COR-L47 (cell line): ENCODE data around the gene BCAS3.
"Not testable (repeated sequence)": the region's sequence is repeated elsewhere in the genome, so short reads cannot be mapped to it uniquely, and the experiment has no call there.

Experiments used
- DNase-seq: peaks from one replicate; lab custom pipeline; 2025; lab: John Stamatoyannopoulos, UW

The BCAS3 gene

GRCh38 chr17:61345825-61346666 lies 668.4 kb downstream of the BCAS3 start:
- DNase-seq, result no peak

DNA sequence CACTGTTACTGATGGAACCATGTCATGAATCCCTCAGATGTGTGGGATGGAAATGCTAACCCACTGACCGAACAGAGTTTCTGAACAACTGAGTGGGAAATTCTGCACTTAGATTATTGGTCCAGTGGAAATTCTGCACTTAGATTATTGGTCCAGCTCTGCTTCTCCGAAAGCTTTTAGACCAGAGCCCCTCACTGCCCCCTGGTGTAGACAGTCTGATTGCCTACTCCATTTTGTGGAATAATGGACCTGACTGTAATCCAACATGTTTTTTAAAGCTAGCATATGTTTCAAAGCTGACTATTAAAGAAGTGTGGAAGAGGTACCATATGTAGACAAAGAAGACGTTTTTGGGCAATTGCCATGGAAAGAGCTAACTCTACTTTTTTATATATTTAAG lies 671.7 kb downstream of the BCAS3 start:
- no peak for DNase-seq

DNA sequence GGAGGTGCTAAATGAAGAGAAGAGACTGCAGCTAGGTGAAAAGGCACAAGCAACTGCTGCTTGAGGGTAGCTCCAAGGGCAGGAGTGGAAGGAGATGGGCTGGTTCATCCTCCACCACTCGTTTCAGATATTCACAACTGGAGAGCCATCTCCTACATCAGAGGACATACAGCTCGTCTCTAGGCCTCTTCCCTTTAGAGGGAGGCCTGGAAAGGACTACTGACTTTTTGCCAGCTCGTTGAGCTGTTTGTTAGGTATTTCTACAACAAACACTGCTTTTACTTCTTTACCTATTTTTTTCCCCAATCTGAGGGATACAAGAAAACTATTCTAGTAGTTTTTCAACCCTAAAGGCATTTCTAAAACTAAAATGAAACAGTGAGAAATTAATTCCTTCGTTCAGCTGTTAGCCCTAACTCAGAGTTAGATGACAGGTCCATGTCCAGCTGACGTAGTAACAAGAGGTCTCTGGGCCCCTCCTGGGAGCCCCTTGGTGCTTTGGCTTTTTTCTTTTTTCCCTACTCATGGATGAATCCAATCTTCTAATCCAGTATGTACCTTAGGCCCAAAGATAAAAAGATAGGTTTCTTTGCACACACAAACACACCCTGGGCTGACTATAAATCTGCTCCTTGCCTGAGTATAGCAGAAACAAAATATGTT lies 674.2 kb downstream of the BCAS3 start:
- no peak for DNase-seq

GRCh38 chr17:61352408-61352770 lies 674.7 kb downstream of the BCAS3 start:
- no peak for DNase-seq

GRCh38 chr17:61352781-61353491 lies 675.3 kb downstream of the BCAS3 start:
- DNase-seq, result no peak

DNA sequence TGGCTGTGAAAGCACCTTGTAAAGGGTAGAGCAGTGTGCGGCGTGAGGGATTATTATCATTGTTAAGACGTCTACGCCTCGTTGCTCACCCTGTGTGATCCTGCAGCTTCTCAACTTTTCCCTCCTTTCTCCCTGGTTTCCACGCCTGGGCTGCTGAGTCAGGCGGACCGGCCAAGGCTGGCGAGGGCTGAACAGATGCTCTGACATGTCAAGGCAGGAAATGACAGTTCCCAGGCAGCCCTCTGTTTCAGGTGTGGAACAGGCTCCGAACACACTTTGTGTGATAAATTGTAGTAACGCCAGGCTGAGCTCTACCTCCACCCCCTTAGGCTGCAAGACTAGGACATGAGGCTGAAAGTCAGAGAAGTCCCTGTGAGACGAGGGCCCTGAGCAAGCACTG lies 676.0 kb downstream of the BCAS3 start:
- no peak for DNase-seq

- no peak for DNase-seq
Measured at GRCh38 chr17:61354895-61355874, 677.5 kb downstream of the BCAS3 start.

DNA sequence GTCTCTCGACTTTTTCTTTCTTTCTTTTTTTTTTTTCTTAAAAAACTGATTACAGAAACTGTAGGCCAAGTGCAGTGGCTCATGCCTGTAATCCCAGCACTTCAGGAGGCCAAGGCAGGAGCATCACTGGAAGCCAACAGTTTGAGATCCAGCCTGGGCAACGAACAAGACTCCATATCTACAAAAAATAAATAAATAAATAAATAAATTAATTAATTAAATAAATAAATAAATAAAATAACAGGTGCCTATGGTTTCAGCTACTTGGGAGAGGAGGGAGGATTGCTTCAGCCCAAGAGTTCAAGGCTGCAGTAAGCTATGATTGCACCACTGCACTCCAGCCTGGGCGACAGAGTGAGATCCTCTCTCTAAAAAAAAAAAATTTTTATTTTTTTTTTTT lies 679.4 kb downstream of the BCAS3 start:
- DNase-seq, result not testable (repeated sequence)

- not testable (repeated sequence) for DNase-seq
Measured at GRCh38 chr17:61359513-61359912, 681.9 kb downstream of the BCAS3 start.

DNA sequence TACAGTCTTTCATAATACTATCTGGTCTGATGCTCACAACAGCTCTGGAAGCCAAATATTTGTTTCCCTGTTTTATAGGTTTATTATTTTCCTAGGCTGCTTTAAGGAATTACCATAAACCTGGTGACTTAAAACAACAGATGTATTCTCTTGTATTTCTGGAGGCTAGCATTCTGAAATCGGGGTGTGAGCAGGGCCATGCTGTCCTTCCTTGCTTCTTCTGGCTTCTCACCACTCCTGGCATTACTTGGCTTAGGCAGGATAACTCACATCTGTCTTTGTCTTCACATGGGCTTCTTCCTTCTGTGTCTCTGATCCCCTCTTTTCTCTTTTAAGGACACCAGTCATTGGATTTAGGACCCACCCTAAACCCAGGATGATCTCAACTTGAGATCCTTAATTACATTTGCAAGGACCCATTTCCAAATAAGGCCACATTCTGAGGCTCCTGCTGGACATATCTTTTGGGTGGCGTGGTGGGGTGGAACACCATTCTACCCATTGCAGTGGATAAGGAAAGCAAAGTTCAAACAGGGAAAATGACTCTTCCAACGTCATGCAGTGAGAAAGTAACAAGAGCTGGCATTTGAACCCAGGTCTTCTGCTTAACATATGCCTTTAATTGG lies 682.8 kb downstream of the BCAS3 start:
- no peak for DNase-seq

DNA sequence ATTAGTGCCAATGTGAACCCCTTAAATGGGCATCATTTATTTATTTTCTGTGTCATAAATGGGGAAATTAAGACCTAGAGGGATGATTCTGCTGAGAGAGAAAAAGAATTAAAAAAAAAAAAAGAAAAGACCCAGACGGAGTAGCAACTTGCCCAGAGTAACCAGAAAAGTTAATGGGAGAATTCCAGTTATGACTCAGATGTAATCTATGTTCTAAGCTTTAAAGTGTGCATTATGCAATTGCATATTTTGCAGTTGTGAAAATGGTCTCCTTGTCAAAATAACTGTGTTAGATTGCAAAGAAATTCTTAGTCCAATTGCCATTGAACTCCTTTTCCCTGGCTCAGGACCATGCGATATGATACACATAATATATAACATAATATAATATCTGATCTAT lies 683.4 kb downstream of the BCAS3 start:
- DNase-seq, result no peak

- no peak for DNase-seq
Measured at GRCh38 chr17:61362396-61362795, 684.7 kb downstream of the BCAS3 start.

DNA sequence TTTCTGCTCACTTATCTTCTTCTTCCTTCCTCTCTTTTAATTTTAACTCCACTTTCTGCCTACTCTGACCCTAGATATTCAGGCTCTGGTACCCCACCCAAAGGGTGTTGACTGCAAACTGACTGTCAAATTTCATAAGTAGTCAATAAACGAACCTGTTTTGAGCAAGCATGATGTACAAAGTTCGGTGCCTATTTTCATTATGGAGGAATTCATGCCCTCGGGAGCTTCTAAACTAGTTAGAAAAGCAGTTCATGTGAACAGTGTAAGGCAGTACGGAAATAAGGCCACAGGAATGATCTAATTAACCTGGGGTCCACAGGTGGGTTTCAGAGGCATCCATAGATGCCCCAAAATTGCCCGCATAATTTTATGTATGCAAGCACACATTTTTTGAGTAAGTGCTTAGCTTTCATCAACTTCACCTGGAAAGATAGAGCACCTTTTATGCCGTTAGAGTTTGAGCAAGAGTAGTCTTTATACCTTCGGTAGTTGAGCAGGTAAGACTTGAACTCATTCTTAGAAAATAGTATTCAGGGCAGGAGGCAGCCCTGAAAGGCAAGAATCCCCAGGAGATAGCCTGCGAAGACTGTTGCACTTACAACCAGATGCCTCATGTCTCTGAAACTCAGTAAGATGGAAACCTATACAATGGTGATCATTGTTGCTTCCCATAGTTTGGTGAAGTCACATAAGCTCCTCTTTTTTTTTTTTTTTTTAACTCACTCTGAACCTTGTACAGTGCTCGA lies 685.4 kb downstream of the BCAS3 start:
- DNase-seq, result no peak

DNA sequence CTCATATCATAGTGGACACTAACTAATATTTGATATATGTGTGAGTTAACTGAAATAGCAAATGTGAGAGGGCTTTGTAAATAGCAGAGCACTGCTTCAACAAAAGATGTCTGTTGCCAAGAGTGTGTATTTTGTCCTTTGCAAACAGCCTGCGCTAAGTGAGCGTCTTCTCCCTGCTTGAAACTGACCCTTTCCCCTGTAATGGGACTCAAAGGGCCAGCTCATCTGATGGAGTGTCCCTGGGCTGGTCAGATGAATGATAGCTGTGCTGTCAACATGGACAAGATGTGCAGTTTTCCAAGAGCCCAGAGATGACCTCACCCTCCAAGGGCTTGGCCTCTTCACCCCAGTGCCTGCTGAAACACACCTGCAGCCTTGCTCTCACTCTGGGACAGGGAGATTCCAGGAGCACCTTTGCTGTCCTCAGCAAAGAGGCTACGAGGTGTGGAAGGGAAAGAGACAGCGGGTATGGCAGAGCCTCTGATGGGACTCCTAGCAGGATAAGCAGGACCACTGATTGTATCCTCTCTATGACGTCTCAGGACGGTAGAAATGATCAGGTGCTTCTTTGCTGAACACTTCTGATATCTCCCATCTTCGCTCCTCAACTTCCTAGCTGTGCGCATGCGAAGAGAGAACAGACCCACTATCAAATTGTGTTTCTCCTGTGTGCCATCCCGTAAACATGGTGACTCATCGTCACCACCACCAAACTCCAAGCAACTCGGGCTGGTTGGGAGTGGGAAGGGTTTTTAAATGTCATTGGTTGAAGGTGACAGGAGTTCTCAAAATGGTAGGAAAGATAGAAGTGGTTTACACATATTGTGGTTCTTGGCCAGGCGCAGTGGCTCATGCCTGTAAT lies 686.2 kb downstream of the BCAS3 start:
- DNase-seq, result no peak

DNA sequence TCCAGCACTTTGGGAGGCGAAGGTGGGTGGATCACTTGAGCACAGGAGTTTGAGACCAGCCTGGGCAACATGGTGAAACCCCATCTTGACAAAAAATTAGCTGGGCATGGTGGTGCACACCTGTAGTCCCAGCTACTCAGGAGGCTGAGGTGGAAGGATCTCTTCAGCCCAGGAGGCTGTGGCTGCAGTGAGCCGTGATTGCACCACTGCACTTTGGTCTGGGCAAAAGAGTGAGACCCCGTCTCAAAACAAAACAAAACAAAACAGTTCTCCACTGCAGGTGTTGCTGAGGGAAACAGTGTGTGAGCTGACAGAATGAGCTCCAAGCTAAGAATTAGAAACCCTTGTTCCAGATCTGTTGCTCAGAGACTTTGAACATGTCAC lies 686.8 kb downstream of the BCAS3 start:
- DNase-seq, result no peak

DNA sequence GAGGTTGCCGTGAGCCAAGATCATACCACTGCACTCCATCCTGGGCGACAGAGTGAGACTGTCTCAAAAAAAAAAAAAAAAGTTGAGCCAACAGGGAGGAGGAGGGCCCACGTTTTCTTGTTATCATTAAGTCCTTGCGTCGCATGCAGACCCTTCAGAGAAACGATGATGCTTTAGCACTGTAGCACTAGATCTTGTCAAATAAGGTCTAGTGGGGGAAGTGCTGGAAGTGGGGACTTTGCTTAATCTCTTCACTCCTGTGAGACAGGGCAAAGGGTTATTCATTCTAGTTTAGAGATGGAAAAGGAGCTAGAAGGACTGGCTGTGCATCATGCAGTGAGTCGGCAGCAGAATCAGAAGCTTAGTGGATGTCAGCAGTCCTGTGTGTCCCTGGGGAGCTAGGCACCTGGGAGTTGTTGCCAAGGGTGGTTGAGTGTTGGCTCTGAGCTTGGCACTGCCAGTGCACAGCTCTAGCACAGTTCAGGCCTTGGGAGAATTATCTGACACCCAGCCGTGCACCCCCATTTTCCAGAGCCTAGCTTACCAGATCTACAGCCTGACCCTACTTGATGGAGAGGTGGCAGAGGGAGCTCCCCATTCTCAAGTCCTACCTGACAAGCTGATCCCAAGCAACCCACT lies 688.5 kb downstream of the BCAS3 start:
- DNase-seq, result no peak

- DNase-seq, result no peak
Measured at GRCh38 chr17:61366715-61367413, 689.2 kb downstream of the BCAS3 start.

GRCh38 chr17:61368049-61368831 lies 690.6 kb downstream of the BCAS3 start:
- no peak for DNase-seq
